ENCODE data around the gene MAGEC2. TPM values are rescaled to one million over a fixed set of nuclear protein-coding genes. Genes with fewer than 3 reads are reported as not detected.

Gene MAGEC2, protein sequence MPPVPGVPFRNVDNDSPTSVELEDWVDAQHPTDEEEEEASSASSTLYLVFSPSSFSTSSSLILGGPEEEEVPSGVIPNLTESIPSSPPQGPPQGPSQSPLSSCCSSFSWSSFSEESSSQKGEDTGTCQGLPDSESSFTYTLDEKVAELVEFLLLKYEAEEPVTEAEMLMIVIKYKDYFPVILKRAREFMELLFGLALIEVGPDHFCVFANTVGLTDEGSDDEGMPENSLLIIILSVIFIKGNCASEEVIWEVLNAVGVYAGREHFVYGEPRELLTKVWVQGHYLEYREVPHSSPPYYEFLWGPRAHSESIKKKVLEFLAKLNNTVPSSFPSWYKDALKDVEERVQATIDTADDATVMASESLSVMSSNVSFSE
- total RNA-seq (2014; rRNA removed; shearing (Covaris generic)), result not detected in 2 replicates

DNA sequence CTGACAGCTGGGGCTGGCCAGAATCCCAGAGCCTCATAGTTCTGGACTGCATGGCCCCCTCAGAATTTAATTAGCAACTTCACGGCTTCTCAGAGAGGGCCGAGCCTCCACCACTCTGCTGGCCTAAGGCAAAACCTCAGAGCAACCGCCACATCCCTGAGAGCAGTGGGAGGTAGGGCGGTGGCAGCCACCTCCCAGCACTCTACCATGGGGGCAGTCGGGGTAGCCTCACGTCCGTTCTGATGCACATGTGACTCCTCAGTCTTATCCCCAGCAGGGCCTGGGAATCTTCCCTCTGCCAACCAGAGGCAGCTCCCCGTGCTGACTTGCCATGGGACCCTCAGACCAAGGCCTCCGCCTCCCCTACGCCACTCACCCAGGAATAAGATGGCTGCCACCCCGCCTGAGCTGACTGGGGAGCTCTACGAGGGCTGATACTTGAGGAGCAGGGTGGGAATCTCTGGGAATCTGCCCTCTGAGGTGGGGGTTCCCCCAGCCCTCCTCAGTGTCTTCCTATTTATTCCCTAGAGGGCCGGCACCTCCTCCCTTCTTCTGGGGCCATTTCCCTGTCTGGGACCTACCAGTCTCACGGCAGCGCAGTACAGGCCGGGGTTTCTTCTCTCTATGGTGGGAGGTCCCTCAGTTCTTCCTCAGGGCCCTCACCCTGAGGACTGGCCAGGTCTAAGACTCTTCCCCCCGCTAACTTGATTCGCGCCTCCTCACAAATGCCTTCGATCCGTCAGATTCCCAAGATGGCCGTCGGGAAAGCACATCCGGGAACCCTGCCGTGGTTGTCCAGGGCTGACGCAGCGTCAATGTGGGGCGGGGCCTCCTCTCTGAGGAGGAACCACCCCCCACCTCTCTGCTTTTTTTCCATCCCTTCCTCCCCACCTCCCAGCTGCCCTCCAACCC is at the start of gene MAGEC2:
TSS of gene MAGEC2 (minus strand) at position 769 of the 912 bp plus-strand sequence. CDS start 1,303 bp downstream, outside the sequence.
- in situ Hi-C loops (cut with HindIII; ENCODE audit: low sequenced_read_pairs), result no loop called here

DNA sequence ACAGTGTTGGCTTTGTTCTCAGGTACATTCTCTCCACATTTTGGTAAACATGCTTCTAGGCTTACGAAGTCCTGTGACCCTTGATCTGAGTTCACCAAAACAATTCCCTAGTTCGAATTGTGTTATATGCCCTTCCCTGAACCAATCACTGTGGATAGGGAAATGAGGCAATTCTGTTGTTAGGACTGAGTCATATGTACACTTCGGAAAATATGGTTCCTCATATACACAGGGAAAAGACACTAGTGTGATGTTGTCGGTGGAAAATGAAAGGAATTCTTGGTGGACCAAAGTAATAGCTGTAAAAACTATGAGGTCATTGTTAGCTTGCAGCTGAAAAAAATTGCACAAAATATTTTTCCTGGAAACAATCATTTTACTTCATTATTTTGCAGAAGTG is 46.6 kb upstream of the MAGEC2 start:
- in situ Hi-C loops (cut with HindIII; ENCODE audit: low sequenced_read_pairs), result no loop called here
- DNase-seq (ENCODE audit: low spot score), result no peak

More for the DNA sequence above, at the start of gene MAGEC2:
- no peak for DNase-seq (ENCODE audit: low spot score)

DNA sequence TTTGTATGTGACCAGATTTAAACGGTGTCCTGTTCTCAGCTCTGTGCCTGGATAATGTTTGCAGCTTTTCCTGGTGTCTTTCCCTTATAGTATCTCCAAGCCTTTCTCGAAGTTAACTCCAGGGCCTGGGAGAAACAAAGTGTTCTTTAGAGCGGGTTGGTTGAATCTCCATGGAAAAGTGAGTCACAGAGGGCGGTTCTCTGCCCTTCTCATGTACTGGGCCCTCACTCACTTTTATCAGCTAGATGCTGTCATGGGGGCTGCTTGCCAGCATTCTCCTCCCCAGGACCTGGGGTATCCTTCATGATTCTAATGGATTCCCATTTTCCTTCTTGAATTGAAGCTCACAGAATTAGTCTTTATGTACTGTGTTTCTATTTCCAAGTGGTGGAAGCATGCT is 46.1 kb upstream of the MAGEC2 start:
- in situ Hi-C loops (cut with HindIII; ENCODE audit: low sequenced_read_pairs), result no loop called here

DNA sequence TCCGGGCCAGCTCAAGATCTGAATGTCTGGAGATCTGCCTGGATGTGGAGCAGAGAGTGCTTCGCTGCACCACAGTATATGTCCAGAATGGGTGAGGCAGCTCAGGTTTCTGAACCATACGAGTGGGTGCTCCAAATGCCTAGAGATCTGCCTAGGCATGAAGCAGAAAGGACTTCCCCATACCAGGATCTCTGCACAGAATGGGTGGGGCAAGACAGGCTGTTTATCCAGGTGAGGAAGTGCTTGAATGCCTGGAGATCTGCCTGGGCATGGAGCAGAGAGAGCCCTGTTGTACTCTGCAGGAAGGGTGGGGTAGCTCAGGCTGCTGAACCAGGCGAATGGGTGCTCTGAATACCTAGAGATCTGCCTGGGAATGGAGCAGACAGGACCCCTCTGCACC is 45.4 kb upstream of the MAGEC2 start:
- in situ Hi-C loops (cut with HindIII; ENCODE audit: low sequenced_read_pairs), result no loop called here
- DNase-seq (ENCODE audit: low spot score), result no peak

More for the DNA sequence above, 46.1 kb upstream of the MAGEC2 start:
- no peak for DNase-seq (ENCODE audit: low spot score)

DNA sequence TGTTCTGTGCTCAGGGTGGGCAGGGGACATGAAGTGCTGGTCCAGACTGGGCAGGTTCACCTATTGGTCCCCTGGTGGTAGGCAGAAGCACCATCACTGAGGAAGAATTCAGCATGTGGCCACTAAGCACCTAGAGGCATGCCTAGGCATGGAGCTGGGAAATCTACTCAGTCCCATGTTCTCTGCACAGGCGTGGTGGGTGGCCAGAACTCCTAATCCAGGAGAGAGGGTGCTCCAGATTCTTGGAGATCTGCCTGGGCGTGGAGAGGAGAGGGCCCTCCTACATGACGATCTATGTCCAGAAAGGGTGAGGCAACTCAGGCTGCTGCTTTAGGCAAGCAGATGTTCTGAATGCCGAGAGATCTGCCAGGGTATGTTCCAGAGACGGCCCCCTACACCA is 44.6 kb upstream of the MAGEC2 start:
- in situ Hi-C loops (cut with HindIII; ENCODE audit: low sequenced_read_pairs), result no loop called here
- no peak for DNase-seq (ENCODE audit: low spot score)

DNA sequence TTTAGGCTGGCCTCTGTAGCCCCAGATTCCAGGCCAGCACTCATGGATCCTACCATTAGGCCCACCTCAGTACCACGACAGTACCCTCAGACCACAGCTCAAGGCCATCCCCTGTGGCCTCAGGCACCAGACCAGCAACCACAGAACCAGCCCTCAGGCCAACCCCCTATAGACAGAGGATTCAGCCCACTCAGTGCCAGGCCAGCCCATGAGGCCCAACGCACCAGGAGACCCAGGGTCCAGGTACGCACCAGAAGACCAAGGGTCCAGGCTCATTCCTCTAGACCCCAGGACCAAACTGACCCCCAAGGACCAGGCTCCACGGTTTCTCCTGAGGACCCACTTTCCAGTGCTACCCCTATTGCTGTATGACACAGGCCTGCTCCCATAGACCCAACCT is 39.5 kb upstream of the MAGEC2 start:
- in situ Hi-C loops (cut with HindIII; ENCODE audit: low sequenced_read_pairs), result no loop called here
- DNase-seq (ENCODE audit: low spot score), result no peak

DNA sequence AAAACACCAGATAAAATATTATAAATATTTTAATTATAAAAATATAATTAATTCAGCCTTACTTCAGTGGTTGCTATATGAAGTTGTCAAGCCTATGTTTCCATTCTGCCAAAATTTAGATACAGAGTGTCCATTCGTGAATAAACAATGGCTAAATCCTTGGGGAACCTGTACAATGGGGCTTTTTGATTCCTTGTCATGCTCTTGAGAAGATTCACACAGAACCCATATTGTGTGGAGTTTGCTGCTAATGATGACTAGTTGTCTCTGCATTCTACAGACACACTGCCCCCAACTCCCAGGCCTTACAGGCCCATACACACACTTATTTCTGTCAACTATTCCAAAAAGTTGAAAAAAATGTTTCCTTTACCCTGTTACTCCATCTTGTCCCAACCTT is 33.4 kb upstream of the MAGEC2 start:
- in situ Hi-C loops (cut with HindIII; ENCODE audit: low sequenced_read_pairs), result no loop called here

DNA sequence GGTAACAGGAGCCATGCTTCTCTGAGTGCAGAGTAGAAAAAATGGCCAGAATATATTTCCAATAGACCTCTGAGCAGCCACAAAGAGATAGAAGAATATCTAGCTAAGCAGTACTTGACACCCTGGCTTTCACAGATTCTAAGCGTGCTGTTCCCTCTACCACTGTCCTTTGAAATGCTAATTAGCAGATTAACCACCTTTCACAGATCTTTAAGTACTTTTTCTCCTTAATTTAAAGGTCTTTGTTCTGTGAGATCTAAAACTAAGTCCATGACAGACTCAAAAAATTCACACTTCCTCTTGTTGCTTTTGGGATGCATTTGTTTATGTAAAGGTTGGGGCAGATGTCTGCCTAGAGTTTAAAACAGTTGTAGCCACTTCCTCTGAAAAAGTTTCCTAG is 28.3 kb upstream of the MAGEC2 start:
- no peak for DNase-seq (ENCODE audit: low spot score)

More for the DNA sequence above, 33.4 kb upstream of the MAGEC2 start:
- no peak for DNase-seq (ENCODE audit: low spot score)

DNA sequence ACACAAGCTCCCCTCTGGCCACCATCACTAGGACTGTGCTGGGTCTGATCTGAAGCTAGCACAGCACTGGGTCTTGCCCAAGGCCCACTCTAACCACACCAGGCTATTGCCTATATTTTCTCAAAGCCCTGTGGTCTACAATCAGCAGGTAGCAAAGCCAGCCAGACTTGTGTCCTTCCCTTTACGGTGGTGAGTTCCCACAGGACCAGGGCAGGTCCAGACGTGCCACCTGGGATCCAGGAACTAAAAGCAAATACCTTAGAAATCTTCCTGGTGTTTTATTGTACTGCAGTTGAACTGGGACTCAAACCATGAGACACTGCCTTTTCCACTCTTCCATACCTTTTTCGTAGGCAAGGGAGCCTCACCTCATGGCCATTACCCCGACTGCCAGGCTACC is 9.0 kb upstream of the MAGEC2 start:
- in situ Hi-C loops (cut with HindIII; ENCODE audit: low sequenced_read_pairs), result no loop called here
- no peak for DNase-seq (ENCODE audit: low spot score)

More for the DNA sequence above, 28.3 kb upstream of the MAGEC2 start:
- in situ Hi-C loops (cut with HindIII; ENCODE audit: low sequenced_read_pairs), result no loop called here

DNA sequence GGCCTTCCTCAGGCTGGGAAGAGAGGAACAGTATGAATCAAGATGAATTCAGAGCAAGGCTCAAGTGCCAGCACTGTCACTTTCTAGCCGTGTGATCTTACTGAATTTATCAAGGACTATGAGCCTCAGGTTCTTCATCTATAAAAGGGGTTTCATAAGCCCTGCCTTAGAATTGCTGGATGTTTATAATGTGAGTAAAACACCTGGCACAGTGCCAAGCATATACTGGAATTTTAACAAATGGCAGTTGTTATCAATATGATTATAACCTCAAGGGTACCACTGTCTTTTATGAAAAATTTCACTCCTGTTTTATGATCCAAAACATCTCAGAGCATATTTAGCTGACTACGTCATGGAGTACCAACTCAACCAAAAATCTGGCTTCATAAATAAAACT is 4.0 kb downstream of the MAGEC2 start:
- in situ Hi-C loops (cut with HindIII; ENCODE audit: low sequenced_read_pairs), result no loop called here
- DNase-seq (ENCODE audit: low spot score), result no peak

DNA sequence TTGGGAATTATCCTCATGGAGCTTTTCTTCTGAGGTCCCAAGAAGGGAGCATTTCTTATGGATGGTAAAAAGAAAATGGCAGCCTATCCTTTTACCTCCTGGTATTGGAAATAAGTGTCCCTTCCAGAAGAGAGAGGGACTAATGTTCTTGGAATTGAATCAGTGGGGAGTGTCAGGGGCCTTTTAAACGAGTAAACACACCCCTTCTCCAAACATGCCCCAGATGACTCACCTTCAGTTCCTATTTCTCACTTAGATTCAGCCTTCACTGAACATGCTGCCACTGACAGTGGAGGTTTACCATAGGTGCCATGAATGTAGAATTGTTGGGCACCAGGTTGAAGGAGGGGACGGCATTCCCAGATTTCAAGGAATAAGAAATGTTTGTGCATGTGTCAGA is 19.0 kb downstream of the MAGEC2 start:
- in situ Hi-C loops (cut with HindIII; ENCODE audit: low sequenced_read_pairs), result no loop called here

DNA sequence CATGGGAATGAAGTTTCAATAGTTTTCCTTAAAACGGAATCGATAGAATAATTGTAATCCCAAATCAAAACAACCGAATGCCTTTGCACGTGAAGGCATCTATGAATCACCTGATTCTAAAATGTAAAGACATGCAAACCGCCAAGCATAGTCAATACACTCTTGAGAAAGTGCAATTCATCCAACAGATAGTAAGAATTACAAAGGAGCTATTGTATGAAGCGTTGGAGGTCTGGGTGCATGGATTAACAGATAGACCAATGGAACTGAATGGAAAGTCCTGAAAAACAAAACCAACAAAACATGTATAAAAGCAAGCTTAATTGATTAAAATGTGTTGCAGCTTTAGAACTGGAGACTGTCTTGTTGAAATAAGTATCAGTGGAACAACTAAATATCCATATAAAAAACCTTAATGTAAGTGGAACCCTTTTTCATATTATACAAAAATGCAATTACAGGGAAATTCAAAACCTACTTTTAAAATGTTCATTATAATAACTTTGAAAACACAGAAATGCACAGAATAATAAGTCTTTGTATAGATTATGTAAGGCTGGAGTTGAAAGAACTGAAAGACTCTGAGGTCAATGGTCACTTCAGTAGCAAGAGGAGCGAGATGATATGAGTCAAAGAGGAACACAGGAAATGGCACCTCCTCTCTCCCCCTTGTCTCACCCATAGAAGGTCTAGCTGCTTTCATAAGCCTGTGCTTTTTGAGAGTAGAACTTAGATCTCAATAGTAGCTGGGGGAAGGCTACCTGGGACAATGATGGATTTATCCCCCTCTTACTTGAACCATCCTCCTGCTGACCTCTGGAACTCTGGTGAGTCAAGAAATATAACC is 20.1 kb downstream of the MAGEC2 start:
- in situ Hi-C loops (cut with HindIII; ENCODE audit: low sequenced_read_pairs), result no loop called here
- DNase-seq (ENCODE audit: low spot score), result no peak

More for the DNA sequence above, 19.0 kb downstream of the MAGEC2 start:
- no peak for DNase-seq (ENCODE audit: low spot score)

DNA sequence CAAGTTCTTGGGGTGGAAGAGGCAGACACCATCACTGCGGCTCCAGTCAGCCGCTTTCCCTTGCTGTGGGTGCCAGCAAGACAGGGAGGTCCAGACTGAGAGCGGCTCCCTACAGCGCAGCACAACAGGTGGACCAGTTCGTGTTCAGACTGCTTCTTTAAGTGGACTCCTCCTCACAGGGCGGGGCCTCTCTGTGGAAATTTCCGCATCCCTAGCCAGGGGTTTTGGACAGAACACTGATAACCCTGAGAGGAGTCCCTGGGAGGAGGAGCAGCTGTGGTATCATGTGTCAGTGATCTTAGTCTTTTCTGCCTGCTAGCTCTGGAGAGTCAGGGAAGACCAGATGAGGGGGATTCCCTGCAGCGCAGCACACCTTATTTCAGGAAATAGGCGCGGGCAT is 48.5 kb downstream of the MAGEC2 start:
- no peak for DNase-seq (ENCODE audit: low spot score)
- in situ Hi-C loops (cut with HindIII; ENCODE audit: low sequenced_read_pairs), result no loop called here
